Mesendoderm (in vitro differentiated cells): ENCODE measurements around the gene AGPAT2.

ENCODE experiments used
- DNase-seq: peaks from one replicate; pipeline ENCODE4 v3.0.0; 2013
- H2AK5ac ChIP-seq: 2 replicates; pipeline ENCODE4 v1.6.1; 2013; ENCODE audit warnings: low read length, inconsistent platforms
- H2BK120ac ChIP-seq: 2 replicates; pipeline ENCODE4 v1.6.1; 2013; ENCODE audit warnings: low read depth, mild to moderate bottlenecking, low read length, moderate library complexity, mixed read lengths
- H2BK15ac ChIP-seq: replicated peaks from 2 replicates; pipeline ENCODE4 v1.6.1; 2013; ENCODE audit warnings: low read depth, mild to moderate bottlenecking, moderate library complexity
- H2BK5ac ChIP-seq: 2 replicates; pipeline ENCODE4 v1.6.1; 2013; ENCODE audit warnings: low read length, inconsistent platforms
- H3K18ac ChIP-seq: 2 replicates; pipeline ENCODE4 v1.6.1; 2013; ENCODE audit warnings: mild to moderate bottlenecking, low read length, mixed read lengths
- H3K23ac ChIP-seq: one replicate; pipeline ENCODE4 v1.6.1; 2013; ENCODE audit warnings: low read length
- H3K27ac ChIP-seq: 2 replicates; pipeline ENCODE4 v1.5.1; 2013; ENCODE audit warnings: low read depth, mild to moderate bottlenecking, inconsistent platforms, low read length, moderate library complexity
- H3K27me3 ChIP-seq: 2 replicates; pipeline ENCODE4 v1.6.1; 2013; ENCODE audit warnings: low read length, control low read depth, mild to moderate bottlenecking, inconsistent platforms; ENCODE audit not compliant: insufficient read depth, poor library complexity
- H3K36me3 ChIP-seq: 2 replicates; pipeline ENCODE4 v1.6.1; 2013; ENCODE audit warnings: low read length, inconsistent platforms; ENCODE audit not compliant: control insufficient read depth, insufficient read depth
- H3K4ac ChIP-seq: one replicate; pipeline ENCODE4 v1.6.1; 2013; ENCODE audit warnings: low read depth, mild to moderate bottlenecking, low read length, moderate library complexity
- H3K4me1 ChIP-seq: 2 replicates; pipeline ENCODE4 v1.6.1; 2013; ENCODE audit warnings: low read depth, low read length, inconsistent platforms; ENCODE audit not compliant: control insufficient read depth
- H3K4me2 ChIP-seq: 2 replicates; pipeline ENCODE4 v1.6.1; 2013; ENCODE audit warnings: low read length
- H3K4me3 ChIP-seq: 2 replicates; pipeline ENCODE4 v1.5.1; 2013; ENCODE audit warnings: mild to moderate bottlenecking, low read length
- H3K56ac ChIP-seq: one replicate; pipeline ENCODE4 v1.6.1; 2013; ENCODE audit warnings: low read length
- H3K79me1 ChIP-seq: 2 replicates; pipeline ENCODE4 v1.6.1; 2013; ENCODE audit warnings: low read length, inconsistent platforms
- H3K79me2 ChIP-seq: 2 replicates; pipeline ENCODE4 v1.6.1; 2013; ENCODE audit warnings: mild to moderate bottlenecking, low read length; ENCODE audit not compliant: control insufficient read depth, insufficient read depth
- H3K9ac ChIP-seq: 2 replicates; pipeline ENCODE4 v1.6.1; 2013; ENCODE audit warnings: low read length, inconsistent platforms
- H4K5ac ChIP-seq: one replicate; pipeline ENCODE4 v1.6.1; 2013; ENCODE audit warnings: low read length
- H4K8ac ChIP-seq: one replicate; pipeline ENCODE4 v1.6.1; 2013; ENCODE audit warnings: low read depth, mild to moderate bottlenecking, control low read depth, low read length, moderate library complexity
- WGBS: extraction: QIAGEN DNeasy Blood & Tissue Kit; methylation state at CpG from one replicate; pipeline ENCODE4 v1.1.7; 2013; ENCODE audit warnings: low lambda C conversion rate, missing lambda C conversion rate; ENCODE audit not compliant: insufficient coverage; ENCODE audit errors: extremely low coverage; 5-methylcytosine and 5-hydroxymethylcytosine counted together

AGPAT2 gene

DNA sequence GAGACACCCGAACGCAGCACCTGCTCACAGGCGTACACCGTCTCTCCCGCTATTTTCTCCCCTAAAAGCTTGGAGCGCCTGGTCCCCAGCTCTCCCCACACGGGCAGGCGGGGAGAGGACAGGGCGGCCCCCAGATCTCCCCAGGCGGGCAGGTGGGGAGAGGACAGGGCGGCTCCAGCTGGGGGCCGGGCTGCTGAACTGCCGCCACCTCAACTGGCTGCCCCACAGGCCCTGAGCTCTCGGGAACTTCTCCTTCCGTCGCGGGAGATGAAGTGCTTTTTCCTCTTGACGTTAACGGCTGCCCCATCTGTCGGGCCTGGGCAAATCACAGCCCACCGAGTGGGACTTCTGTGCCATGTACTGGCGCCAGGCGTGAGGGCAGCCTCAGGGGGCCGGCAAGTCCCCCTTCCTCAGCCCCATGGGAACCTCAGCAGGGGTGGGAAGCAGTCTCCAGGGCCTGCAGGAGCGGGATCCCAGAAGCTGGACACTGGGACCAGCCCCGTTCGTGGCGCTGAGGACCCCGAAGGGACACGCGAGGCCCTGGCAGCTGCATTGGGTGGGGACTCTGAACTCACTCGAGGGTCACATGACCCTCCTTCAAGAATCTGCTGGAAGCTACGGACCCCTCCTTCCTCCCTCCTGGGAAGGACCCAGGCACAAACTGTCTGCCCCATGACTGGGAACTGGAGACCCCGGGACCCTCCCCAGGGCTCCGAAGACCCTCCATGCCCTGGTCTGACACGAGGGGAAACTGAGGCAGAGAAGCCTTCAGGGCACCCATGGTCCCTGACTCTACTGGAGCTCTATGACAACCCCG is 30.3 kb downstream of the AGPAT2 start:
- H3K27ac ChIP-seq: no peak overlapping the region
- H3K56ac ChIP-seq: no peak overlapping the region
- H3K79me1 ChIP-seq: no peaks in the 10 kb centered on the region
- no peak overlapping the region for H4K5ac ChIP-seq
- no peak overlapping the region for H3K4me2 ChIP-seq
- no CpG with 5 or more reads among the region's 37 CpGs for WGBS
- H3K4ac ChIP-seq: no peak overlapping the region
- H3K27me3 ChIP-seq: no peaks in the 10 kb centered on the region
- H3K4me1 ChIP-seq: no peaks in the 10 kb centered on the region
- no peak overlapping the region for H2BK15ac ChIP-seq
- no peak overlapping the region for H2BK5ac ChIP-seq
- H2BK120ac ChIP-seq: no peak overlapping the region
- H3K23ac ChIP-seq: no peak overlapping the region
- DNase-seq: no peak
- no peak overlapping the region for H2AK5ac ChIP-seq
- no peak overlapping the region for H3K9ac ChIP-seq
- no peak overlapping the region for H3K18ac ChIP-seq
- no peak overlapping the region for H4K8ac ChIP-seq
- no peaks in the 10 kb centered on the region for H3K79me2 ChIP-seq
- H3K36me3 ChIP-seq: no peaks in the 10 kb centered on the region
- H3K4me3 ChIP-seq: no peak overlapping the region

DNA sequence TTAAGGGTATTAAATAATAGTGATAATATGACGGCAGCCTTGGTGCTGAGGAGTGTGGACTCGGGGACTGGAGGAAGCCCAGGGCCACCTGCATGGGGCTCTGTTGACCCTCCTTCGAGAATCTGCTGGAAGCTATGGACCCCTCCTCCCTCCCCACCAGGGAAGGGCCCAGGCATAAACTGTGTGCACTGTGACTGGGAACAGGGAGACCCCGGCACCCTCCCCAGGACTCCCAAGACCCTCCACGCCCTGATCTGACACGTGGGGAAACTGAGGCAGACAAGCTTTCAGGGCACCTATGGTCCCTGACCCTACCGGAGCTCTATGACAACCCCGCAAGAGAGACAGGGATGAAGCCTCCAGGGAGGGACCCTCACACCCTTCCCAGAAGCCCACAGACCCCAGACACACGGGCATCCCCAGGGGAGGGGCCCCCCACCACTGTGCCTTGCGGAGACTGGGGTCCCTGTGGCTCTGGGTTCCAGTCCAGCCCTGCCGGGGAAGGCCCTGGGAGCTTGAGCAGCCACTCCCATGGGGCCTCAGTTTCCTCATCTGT is 31.0 kb downstream of the AGPAT2 start:
- H2BK120ac ChIP-seq: no peak overlapping the region
- H3K9ac ChIP-seq: no peak overlapping the region
- H3K27me3 ChIP-seq: no peaks in the 10 kb centered on the region
- H3K4me3 ChIP-seq: no peak overlapping the region
- no CpG with 5 or more reads among the region's 11 CpGs for WGBS
- no peak overlapping the region for H3K23ac ChIP-seq
- no peak overlapping the region for H3K4ac ChIP-seq
- H2BK5ac ChIP-seq: no peak overlapping the region
- no peak overlapping the region for H3K56ac ChIP-seq
- no peak overlapping the region for H3K18ac ChIP-seq
- no peak overlapping the region for H3K27ac ChIP-seq
- H3K79me2 ChIP-seq: no peaks in the 10 kb centered on the region
- no peak for DNase-seq
- no peaks in the 10 kb centered on the region for H3K4me1 ChIP-seq
- no peaks in the 10 kb centered on the region for H3K36me3 ChIP-seq
- H3K79me1 ChIP-seq: no peaks in the 10 kb centered on the region
- H2AK5ac ChIP-seq: no peak overlapping the region
- H3K4me2 ChIP-seq: no peak overlapping the region
- no peak overlapping the region for H4K5ac ChIP-seq
- H4K8ac ChIP-seq: no peak overlapping the region
- no peak overlapping the region for H2BK15ac ChIP-seq

DNA sequence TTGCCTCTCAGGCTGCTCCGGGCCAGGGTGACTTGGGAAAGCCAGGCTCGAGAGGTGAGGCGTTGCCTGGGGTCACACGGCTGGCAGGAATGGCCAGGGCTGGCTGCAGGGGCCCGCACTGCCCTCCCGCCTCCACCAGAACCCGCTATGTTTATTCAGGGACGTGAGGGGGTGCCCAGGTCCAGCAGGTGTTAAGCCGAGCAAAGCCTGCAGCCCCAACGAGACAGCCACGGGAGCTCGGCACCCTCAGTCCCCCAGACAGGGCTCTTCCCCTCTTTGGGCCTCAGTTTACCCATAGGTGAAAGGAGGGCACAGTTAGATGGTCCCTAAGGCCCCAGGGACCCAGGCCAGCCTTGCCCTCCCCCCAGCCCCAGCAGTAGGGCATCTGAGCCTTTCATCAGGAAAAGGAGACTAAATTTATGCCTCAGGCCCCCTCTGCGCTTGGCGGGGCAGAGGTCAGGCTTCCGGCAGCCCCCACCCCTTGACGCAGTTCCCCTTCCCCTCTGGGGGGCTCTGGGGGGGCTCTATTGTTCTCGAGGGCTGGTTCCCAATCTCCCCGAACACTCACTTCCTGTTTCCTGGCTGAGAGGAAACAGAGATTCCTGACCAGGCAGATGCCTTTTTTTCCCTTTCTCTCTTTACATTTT is 31.6 kb downstream of the AGPAT2 start:
- no peak for DNase-seq

DNA sequence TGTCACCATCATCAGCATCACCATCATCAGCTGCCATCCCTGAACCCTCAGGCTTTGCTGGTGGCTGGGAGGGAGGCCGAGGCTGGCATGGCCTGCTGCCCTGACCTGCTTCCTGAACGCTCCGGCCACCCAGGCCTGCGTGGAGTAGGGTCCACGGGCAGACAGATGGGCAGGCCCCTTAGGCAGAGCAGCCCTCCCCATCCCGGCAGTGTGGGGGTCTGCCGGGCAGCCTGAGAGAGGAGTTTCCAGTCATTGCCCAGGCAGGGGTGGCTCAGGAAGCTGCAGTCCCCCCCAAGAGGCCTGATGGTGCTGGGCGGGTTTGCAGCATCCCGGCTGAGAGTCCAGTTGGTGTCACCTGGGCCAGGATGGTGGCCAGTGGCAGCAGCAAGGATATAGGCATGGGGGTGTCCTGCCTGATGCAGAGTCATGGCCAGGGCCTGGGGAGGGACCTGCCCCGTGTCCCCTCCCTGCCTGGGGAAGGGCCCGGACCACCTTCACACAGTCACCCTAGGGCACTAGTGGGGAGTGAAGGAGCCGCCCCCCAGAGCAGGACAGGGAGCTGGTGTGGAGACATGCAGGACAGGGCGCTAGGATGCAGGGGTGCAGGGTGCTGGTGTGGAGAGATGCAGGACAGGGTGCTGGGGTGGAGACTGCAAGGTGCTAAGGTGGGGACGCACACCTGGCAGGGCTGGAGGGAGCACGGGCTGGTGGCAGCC is 32.3 kb downstream of the AGPAT2 start:
- H2BK15ac ChIP-seq: no peak overlapping the region
- H3K23ac ChIP-seq: no peak overlapping the region
- no peaks in the 10 kb centered on the region for H3K4me1 ChIP-seq
- no peak overlapping the region for H4K8ac ChIP-seq
- no peak overlapping the region for H2AK5ac ChIP-seq
- H3K79me2 ChIP-seq: no peaks in the 10 kb centered on the region
- no peak overlapping the region for H2BK120ac ChIP-seq
- no peak overlapping the region for H3K9ac ChIP-seq
- no peak overlapping the region for H2BK5ac ChIP-seq
- H3K4me2 ChIP-seq: no peak overlapping the region
- no peak overlapping the region for H3K18ac ChIP-seq
- H3K27me3 ChIP-seq: no peaks in the 10 kb centered on the region
- no peaks in the 10 kb centered on the region for H3K36me3 ChIP-seq
- no peak for DNase-seq
- WGBS: no CpG with 5 or more reads among the region's 15 CpGs
- no peak overlapping the region for H3K56ac ChIP-seq
- no peaks in the 10 kb centered on the region for H3K79me1 ChIP-seq
- no peak overlapping the region for H3K4me3 ChIP-seq
- H3K4ac ChIP-seq: no peak overlapping the region
- no peak overlapping the region for H3K27ac ChIP-seq
- H4K5ac ChIP-seq: no peak overlapping the region

More for the DNA sequence above, 31.6 kb downstream of the AGPAT2 start:
- H3K79me1 ChIP-seq: no peaks in the 10 kb centered on the region
- no peak overlapping the region for H4K5ac ChIP-seq
- H3K23ac ChIP-seq: no peak overlapping the region
- no peak overlapping the region for H2AK5ac ChIP-seq
- no peak overlapping the region for H3K56ac ChIP-seq
- H3K9ac ChIP-seq: no peak overlapping the region
- H3K27ac ChIP-seq: no peak overlapping the region
- H3K36me3 ChIP-seq: no peaks in the 10 kb centered on the region
- H3K4me3 ChIP-seq: no peak overlapping the region
- H2BK120ac ChIP-seq: no peak overlapping the region
- no peak overlapping the region for H2BK5ac ChIP-seq
- H3K18ac ChIP-seq: no peak overlapping the region
- WGBS: no CpG with 5 or more reads among the region's 18 CpGs
- H4K8ac ChIP-seq: no peak overlapping the region
- no peaks in the 10 kb centered on the region for H3K79me2 ChIP-seq
- H3K4me1 ChIP-seq: no peaks in the 10 kb centered on the region
- H2BK15ac ChIP-seq: no peak overlapping the region
- no peaks in the 10 kb centered on the region for H3K27me3 ChIP-seq
- H3K4me2 ChIP-seq: no peak overlapping the region
- no peak overlapping the region for H3K4ac ChIP-seq

DNA sequence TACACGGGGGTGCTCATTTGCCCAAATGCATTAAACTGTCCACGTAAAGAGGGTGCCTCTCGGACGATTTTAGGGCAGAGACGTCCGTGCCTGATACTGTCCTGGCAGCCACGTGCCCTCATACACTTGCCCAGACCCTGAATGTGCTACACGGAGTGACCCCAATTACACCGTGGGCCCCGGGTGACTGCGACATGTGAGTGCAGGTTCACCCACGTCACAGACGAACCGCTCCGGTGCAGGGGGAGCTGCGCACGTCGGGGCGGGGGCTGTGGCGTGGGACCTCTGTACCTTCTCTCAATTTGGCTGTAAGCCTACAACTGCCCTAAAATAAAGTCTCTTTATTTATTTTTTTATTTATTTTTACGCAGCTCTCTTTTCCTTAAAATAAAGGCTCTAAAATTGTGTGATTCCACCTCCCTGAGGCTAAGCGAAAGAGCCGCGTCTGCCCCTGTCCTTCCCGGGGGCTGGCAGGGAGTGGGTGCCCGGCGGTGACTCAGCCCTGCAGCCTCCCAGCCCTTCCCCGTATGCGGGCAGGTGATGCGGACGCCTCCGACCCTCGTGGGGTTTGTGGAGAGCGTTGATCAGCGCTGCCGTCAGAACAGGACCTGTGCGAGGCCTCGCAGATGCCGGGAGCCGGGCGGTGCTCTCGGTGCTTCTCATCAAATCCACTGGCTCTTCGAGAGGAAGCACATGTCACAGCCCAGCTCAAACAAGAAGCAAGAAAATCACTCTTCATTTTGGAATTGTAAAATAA is 33.8 kb downstream of the AGPAT2 start:
- no peak overlapping the region for H2AK5ac ChIP-seq
- no peak overlapping the region for H3K27ac ChIP-seq
- H3K23ac ChIP-seq: no peak overlapping the region
- H3K27me3 ChIP-seq: no peaks in the 10 kb centered on the region
- no CpG with 5 or more reads among the region's 43 CpGs for WGBS
- H2BK15ac ChIP-seq: no peak overlapping the region
- H3K79me2 ChIP-seq: no peaks in the 10 kb centered on the region
- no peak overlapping the region for H2BK120ac ChIP-seq
- no peaks in the 10 kb centered on the region for H3K36me3 ChIP-seq
- H4K8ac ChIP-seq: no peak overlapping the region
- no peak overlapping the region for H3K9ac ChIP-seq
- no peak overlapping the region for H3K4ac ChIP-seq
- H3K4me3 ChIP-seq: no peak overlapping the region
- H3K4me2 ChIP-seq: no peak overlapping the region
- no peak overlapping the region for H4K5ac ChIP-seq
- no peaks in the 10 kb centered on the region for H3K4me1 ChIP-seq
- H2BK5ac ChIP-seq: no peak overlapping the region
- H3K18ac ChIP-seq: no peak overlapping the region
- H3K56ac ChIP-seq: no peak overlapping the region
- DNase-seq: no peak
- H3K79me1 ChIP-seq: no peaks in the 10 kb centered on the region
